Mucosa of descending colon (tissue), 3 donors: ENCODE data around the gene LMO2. TPM values are rescaled to one million over a fixed set of nuclear protein-coding genes. Genes with fewer than 3 reads are reported as not detected.

Experiments
- ATAC-seq: fragments of 200-7000 bp; cut with Tn5 transposase; one replicate; pipeline ENCODE4 v1.9.1; 2020; ENCODE audit warnings: mild to moderate bottlenecking, moderate library complexity
- DNase-seq, 3 donors: peaks; one replicate each; pipeline ENCODE4 v3.0.0-alpha.2; 2020
- H3K36me3 ChIP-seq: fragments of 200-600 bp; one replicate; pipeline ENCODE4 v1.8.0; 2021; ENCODE audit warnings: low read depth, mild to moderate bottlenecking
- H3K4me1 ChIP-seq: fragments of 200-600 bp; one replicate; pipeline ENCODE4 v1.8.0; 2021; ENCODE audit warnings: low read depth, mild to moderate bottlenecking
- H3K4me3 ChIP-seq: fragments of 200-600 bp; one replicate; pipeline ENCODE4 v1.8.0; 2021; ENCODE audit warnings: mild to moderate bottlenecking
- H3K9me3 ChIP-seq: fragments of 200-600 bp; one replicate; pipeline ENCODE4 v1.8.0; 2021; ENCODE audit warnings: mild to moderate bottlenecking
- intact Hi-C, 2 donors: fragments of 100-400 bp; cut with DNase I in 1 of 2; cut with micrococcal nuclease in 1 of 2; formaldehyde crosslinking; loops; one replicate each; pipeline versions ENCODE4 v1.11.0 to v1.11.1; 2022; cut with DNase I, micrococcal nuclease
- total RNA-seq, 3 donors: library from RNA; stranded (reverse); fragmentation: NEBNext Ultra II Directional in 2 of 3; extraction: Animal tissue kit (Norgen Biotek cat#: 25700) in 2 of 3; gene quantifications; one replicate each; pipeline versions ENCODE4 v1.2.1 to v1.2.4, GENCODE V29; 2021 to 2023
- TF ChIP-seq, protein P1 (sequence below): fragments of 200-600 bp; IDR thresholded peaks from one replicate; pipeline ENCODE4 v1.8.0; 2022; ENCODE audit warnings: antibody characterized with exemption, mild to moderate bottlenecking
- donor health status: DM: no; HTN: no; CAD: no; lungs with moderate emphysema.
- donor health status: DM: no; HTN: no; CAD: no.
- donor health status: DM: no; HTN: yes; CAD: no.

LMO2 gene
- total RNA-seq, 3 donors from 2014 or later: 7.5 to 12.1 (median 9.7) TPM

DNA sequence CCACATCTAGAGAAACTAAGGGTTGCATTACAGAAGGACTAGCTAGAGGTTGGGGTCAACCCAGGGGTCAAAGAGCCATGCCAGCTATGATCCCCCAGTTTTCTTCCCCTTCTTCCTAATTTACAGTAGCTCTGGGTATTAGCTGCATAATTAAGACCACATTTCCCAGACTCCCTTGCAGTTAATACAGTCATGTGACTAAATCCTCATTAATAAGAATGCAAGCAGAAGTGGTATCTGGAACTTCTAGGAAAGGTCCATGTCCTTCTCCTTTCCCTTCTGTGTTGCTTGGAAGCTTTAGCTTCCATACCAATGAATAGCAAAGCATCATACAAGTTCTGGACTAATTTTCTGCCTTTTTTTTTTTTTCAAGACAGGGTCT is 19.1 kb upstream of the LMO2 start:
- Histone ChIP-seq H3K9me3 (no peaks in the 10 kb centered on the region), H3K4me1 (no peaks in the 10 kb centered on the region), H3K4me3 (no peak overlapping the region), H3K36me3 (no peaks in the 10 kb centered on the region)
- ATAC-seq: no peak
- TF ChIP-seq, protein P1, sequence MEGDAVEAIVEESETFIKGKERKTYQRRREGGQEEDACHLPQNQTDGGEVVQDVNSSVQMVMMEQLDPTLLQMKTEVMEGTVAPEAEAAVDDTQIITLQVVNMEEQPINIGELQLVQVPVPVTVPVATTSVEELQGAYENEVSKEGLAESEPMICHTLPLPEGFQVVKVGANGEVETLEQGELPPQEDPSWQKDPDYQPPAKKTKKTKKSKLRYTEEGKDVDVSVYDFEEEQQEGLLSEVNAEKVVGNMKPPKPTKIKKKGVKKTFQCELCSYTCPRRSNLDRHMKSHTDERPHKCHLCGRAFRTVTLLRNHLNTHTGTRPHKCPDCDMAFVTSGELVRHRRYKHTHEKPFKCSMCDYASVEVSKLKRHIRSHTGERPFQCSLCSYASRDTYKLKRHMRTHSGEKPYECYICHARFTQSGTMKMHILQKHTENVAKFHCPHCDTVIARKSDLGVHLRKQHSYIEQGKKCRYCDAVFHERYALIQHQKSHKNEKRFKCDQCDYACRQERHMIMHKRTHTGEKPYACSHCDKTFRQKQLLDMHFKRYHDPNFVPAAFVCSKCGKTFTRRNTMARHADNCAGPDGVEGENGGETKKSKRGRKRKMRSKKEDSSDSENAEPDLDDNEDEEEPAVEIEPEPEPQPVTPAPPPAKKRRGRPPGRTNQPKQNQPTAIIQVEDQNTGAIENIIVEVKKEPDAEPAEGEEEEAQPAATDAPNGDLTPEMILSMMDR: no peak
- intact Hi-C loops: no loop called here
- DNase-seq: no peak

DNA sequence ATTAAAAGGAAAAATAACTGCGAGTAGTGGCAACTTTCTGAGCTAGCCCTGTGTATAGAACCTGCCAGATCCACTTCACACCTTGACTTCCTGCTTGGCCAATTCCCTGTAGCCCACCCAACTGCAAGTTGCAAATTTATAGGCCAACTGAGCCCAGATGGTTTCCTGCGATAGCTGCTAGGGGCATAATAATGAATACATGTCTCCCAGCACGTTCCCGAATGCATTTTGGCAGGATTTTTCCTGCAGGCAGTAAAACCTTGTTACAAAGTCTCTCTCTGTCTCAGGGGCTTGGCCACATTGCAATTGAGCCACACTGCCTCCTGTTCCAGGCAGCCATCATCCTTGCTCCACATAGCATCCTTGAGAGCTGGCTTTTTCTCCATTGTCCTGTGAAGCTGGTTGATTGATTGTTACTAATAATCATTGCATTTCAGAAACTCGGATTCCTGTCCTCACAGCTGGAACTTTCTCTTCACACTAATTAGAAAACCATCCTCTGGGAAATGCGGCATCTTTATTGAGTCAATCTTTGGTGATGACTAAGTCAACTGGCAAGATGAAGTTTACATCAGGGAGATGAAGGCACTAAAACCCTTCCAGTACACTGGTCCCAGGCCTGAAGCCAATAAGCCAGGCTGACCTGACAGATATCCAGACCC is 18.6 kb upstream of the LMO2 start:
- DNase-seq (no peak), ATAC-seq (no peak)
- no peaks in the 10 kb centered on the region for H3K9me3 ChIP-seq
- H3K36me3 ChIP-seq: no peaks in the 10 kb centered on the region
- no peak overlapping the region for H3K4me3 ChIP-seq
- H3K4me1 ChIP-seq: no peaks in the 10 kb centered on the region
- TF ChIP-seq, protein P1: no peak
- intact Hi-C loops: no loop called here

DNA sequence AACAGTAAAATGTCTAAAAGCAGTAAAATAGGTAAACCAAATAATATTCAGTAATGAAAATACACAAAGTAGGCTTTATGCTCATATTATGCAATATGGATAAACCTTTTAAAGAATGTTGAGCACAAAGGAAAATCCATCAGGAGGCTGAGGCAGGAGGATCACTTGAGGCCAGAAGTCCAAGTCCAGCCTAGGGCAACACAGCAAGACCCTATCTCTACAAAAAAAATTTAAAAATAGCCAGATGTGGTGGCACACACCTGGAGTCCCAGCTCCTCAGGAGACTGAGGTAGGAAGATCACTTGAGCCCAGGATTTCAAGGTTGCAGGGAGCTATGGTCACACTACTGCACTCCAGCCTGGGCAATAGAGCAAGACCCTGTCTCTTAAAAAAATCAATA is 17.7 kb upstream of the LMO2 start:
- DNase-seq (no peak), ATAC-seq (no peak)
- H3K4me1 ChIP-seq: no peaks in the 10 kb centered on the region
- H3K9me3 ChIP-seq: no peaks in the 10 kb centered on the region
- TF ChIP-seq, protein P1: no peak
- intact Hi-C loops: no loop called here
- H3K36me3 ChIP-seq: no peaks in the 10 kb centered on the region
- no peak overlapping the region for H3K4me3 ChIP-seq

DNA sequence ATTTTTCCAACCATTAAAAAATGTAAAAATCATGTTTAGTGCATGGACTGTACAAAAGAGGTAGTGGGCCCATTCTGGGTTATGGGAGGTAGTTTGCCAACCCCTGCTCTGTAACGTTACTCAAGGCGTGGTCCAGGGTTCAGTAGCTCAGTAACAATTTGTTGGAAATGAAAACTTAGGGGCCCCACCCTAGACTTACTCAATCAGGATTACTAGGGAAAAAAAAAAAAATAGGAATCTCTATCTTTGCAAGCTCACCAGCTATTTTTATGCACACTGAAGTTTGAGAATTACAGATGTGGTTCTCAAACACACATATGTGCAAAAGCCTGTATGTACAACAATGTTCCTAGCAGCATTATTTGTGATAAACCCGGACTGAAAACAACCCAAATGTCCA is 17.3 kb upstream of the LMO2 start:
- no peak overlapping the region for H3K4me3 ChIP-seq
- TF ChIP-seq, protein P1: no peak

DNA sequence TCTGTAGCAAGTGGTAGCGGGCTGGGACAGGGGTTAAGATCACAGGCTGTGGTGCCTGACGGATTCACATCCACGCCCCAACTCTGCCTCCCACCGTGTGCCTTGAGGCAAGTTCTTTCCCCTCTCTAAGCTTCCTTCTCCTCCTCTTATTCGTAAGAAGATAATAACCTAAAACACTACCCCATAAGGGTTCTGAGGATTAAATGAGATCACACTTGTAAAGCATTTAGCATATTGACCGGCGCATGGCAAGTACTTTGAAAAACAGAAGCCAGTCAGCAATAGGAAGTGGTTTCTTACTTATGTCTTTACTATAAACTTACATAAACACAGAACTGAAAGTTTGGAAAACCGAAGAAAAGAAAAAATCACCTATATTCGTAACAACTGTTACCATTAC is 15.5 kb upstream of the LMO2 start:
- H3K4me3 ChIP-seq: no peak overlapping the region
- no peaks in the 10 kb centered on the region for H3K9me3 ChIP-seq
- intact Hi-C loops: no loop called here
- no peak for DNase-seq
- H3K4me1 ChIP-seq: no peaks in the 10 kb centered on the region
- ATAC-seq: no peak
- no peaks in the 10 kb centered on the region for H3K36me3 ChIP-seq
- TF ChIP-seq, protein P1: no peak

More for the DNA sequence above, 17.3 kb upstream of the LMO2 start:
- no peaks in the 10 kb centered on the region for H3K4me1 ChIP-seq
- H3K36me3 ChIP-seq: no peaks in the 10 kb centered on the region
- intact Hi-C loops: no loop called here
- no peak for DNase-seq
- H3K9me3 ChIP-seq: no peaks in the 10 kb centered on the region
- ATAC-seq: no peak
